ENCODE data around the gene RAET1G. TPM values are rescaled to one million over a fixed set of nuclear protein-coding genes. Genes with fewer than 3 reads are reported as not detected.

The RAET1G gene
- total RNA-seq, 1 experiment from 2014 or later, result 1.5 TPM

DNA sequence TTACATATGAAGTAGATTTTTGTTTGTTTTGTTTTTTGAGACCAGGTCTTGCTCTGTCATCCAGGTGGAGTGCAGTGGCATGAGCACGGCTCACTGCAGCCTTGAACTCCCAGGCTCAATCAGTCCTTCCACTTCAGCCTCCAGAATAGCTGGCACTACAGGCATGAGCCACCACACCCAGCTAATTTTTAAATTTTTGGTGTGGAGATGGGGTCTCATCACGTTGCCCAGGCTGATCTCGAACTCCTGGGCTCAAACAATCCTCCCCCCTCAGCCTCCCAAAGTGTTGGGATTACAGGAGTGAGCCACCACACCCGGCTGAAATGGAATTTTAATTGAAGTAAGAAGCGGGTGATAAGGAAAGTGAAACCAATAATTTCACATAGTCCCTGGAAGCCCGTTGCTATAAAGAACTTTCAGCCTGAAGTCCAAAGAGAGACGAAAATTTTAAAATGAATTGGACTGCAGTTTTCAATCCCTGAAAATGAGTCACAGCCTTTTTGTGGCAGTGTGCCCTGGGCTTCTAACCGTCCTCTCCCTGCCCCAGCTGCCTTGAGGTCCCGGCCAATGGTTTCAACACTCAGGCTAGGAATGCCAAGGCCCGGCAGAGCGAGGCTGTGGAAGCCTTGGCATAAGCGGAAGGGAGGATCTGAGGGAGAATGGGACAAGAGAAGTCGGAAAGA, 25.8 kb downstream of the RAET1G start:
- H3K27ac ChIP-seq (ENCODE audit: low read length), result peak overlapping the region; percentile 86
- ATAC-seq (peak; percentile 71), DNase-seq (peak; percentile 83)
- H3K4me2 ChIP-seq (ENCODE audit: low read length), result peak overlapping the region; percentile 79
- no peaks in the 10 kb centered on the region for H3K27me3 ChIP-seq (ENCODE audit: low read length)
- H2AFZ ChIP-seq (ENCODE audit: low read length), result peak overlapping the region; percentile 71
- no peaks in the 10 kb centered on the region for H3F3A ChIP-seq (ENCODE audit: low read length, unreplicated experiment)
- ChIA-PET CTCF (no interaction called here), POLR2A (ENCODE audit: unreplicated experiment) (no interaction called here)
- intact Hi-C loops (cut with micrococcal nuclease), result no loop called here
- H3K9me3 ChIP-seq (ENCODE audit: low read length), result no peaks in the 10 kb centered on the region
- peak overlapping the region; percentile 34; the same call in 1 of the 2 replicates for H3K9ac ChIP-seq (ENCODE audit: low read length)
- no peaks in the 10 kb centered on the region for H3K9me2 ChIP-seq (replicated peaks; ENCODE audit: low read length)
- H4K20me1 ChIP-seq (ENCODE audit: low read length), result no peaks in the 10 kb centered on the region
- BruUV-seq (replicated peaks), result no TSS peak
- H3K36me3 ChIP-seq (ENCODE audit: low read depth, low read length), result no peaks in the 10 kb centered on the region
- H3K4me3 ChIP-seq (ENCODE audit: low read length), result peak overlapping the region; percentile 57; the same call in 1 of the 2 replicates
- H3K79me2 ChIP-seq (ENCODE audit: low read length), result no peaks in the 10 kb centered on the region
- peaks cover 36% of the 10 kb centered on the region for H3K4me1 ChIP-seq (ENCODE audit: insufficient read depth, low read length)
- TF ChIP-seq EZH2phosphoT487 (IDR thresholded peaks at IDR 0.05; ENCODE audit: borderline replicate concordance, low read length), result no peak
- TF ChIP-seq EZH2 (IDR thresholded peaks at IDR 0.05; ENCODE audit: low read length, unreplicated experiment), result no peak
- TF ChIP-seq, protein P1, sequence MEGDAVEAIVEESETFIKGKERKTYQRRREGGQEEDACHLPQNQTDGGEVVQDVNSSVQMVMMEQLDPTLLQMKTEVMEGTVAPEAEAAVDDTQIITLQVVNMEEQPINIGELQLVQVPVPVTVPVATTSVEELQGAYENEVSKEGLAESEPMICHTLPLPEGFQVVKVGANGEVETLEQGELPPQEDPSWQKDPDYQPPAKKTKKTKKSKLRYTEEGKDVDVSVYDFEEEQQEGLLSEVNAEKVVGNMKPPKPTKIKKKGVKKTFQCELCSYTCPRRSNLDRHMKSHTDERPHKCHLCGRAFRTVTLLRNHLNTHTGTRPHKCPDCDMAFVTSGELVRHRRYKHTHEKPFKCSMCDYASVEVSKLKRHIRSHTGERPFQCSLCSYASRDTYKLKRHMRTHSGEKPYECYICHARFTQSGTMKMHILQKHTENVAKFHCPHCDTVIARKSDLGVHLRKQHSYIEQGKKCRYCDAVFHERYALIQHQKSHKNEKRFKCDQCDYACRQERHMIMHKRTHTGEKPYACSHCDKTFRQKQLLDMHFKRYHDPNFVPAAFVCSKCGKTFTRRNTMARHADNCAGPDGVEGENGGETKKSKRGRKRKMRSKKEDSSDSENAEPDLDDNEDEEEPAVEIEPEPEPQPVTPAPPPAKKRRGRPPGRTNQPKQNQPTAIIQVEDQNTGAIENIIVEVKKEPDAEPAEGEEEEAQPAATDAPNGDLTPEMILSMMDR (conservative IDR thresholded peaks at IDR 0.05; ENCODE audit: low read depth, low read length), result no peak

DNA sequence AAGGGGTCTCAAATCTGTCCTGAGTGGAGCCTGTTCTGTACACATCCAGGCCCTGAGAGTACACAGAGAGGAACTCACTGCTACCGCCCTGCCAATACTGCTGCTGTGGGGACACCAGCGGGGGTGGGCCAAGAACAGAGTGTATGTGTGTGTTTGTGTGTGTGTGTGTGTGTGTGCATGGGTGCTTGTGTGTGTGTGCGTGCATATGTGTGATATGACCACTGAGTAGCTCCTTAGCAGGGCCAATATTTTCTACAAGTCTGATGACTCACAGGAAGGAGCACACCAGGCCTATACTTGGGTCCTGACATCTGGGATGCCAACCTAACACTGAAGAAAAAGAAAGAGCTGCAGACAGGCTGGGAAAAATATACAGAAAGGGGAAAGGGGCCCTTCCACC, 26.4 kb downstream of the RAET1G start:
- H4K20me1 ChIP-seq (ENCODE audit: low read length), result no peaks in the 10 kb centered on the region
- peak; percentile 18; the same call in 1 of the 2 replicates for ATAC-seq
- ChIA-PET CTCF (no interaction called here), POLR2A (ENCODE audit: unreplicated experiment) (no interaction called here)
- intact Hi-C loops (cut with micrococcal nuclease), result no loop called here
- no peaks in the 10 kb centered on the region for H3K36me3 ChIP-seq (ENCODE audit: low read depth, low read length)
- no peak overlapping the region for H2AFZ ChIP-seq (ENCODE audit: low read length)
- H3K9me3 ChIP-seq (ENCODE audit: low read length), result no peaks in the 10 kb centered on the region
- H3F3A ChIP-seq (ENCODE audit: low read length, unreplicated experiment), result no peaks in the 10 kb centered on the region
- no peaks in the 10 kb centered on the region for H3K79me2 ChIP-seq (ENCODE audit: low read length)
- no TSS peak for BruUV-seq (replicated peaks)
- no peak overlapping the region for H3K4me3 ChIP-seq (ENCODE audit: low read length)
- TF ChIP-seq EZH2 (IDR thresholded peaks at IDR 0.05; ENCODE audit: low read length, unreplicated experiment) (no peak), EZH2phosphoT487 (IDR thresholded peaks at IDR 0.05; ENCODE audit: borderline replicate concordance, low read length) (no peak)
- TF ChIP-seq, protein P1 (conservative IDR thresholded peaks at IDR 0.05; ENCODE audit: low read depth, low read length), result no peak
- DNase-seq, result peak; percentile 20
- peak overlapping the region; percentile 79 for H3K4me2 ChIP-seq (ENCODE audit: low read length)
- H3K9me2 ChIP-seq (replicated peaks; ENCODE audit: low read length), result no peaks in the 10 kb centered on the region
- peak overlapping the region; percentile 8; the same call in 1 of the 2 replicates for H3K9ac ChIP-seq (ENCODE audit: low read length)
- H3K27ac ChIP-seq (ENCODE audit: low read length), result peak overlapping the region; percentile 86
- H3K27me3 ChIP-seq (ENCODE audit: low read length), result no peaks in the 10 kb centered on the region
- peaks cover 36% of the 10 kb centered on the region for H3K4me1 ChIP-seq (ENCODE audit: insufficient read depth, low read length)

DNA sequence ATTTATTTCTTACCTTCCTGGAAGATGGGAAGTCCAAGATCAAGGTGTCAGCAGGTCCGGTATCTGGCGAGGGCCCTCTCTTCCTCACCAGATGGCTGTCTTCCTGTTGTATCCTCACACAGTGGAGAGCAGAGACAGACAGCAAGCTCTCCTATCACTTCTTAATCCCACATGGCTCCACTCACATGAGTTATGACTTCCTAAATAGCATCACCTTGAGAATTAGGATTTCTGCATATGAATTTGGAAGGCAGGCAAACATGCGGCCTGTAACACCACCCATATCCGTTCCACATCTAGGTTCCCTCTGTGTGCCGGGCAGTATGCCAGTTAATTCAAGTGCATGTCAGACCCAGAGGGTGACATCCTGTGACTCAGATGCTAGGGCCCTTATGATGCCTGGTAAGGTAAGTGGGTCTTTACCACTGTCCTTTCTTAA, 27.1 kb downstream of the RAET1G start:
- Histone ChIP-seq H4K20me1 (ENCODE audit: low read length) (no peaks in the 10 kb centered on the region), H3F3A (ENCODE audit: low read length, unreplicated experiment) (no peaks in the 10 kb centered on the region), H2AFZ (ENCODE audit: low read length) (peak overlapping the region; percentile 46), H3K9ac (ENCODE audit: low read length) (peak overlapping the region; percentile 46; the same call in 1 of the 2 replicates), H3K4me3 (ENCODE audit: low read length) (peak overlapping the region; percentile 27; the same call in 1 of the 2 replicates), H3K27ac (ENCODE audit: low read length) (peak overlapping the region; percentile 86), H3K79me2 (ENCODE audit: low read length) (no peaks in the 10 kb centered on the region), H3K9me3 (ENCODE audit: low read length) (no peaks in the 10 kb centered on the region), H3K4me2 (ENCODE audit: low read length) (peak overlapping the region; percentile 79), H3K4me1 (ENCODE audit: insufficient read depth, low read length) (peaks cover 41% of the 10 kb centered on the region), H3K9me2 (replicated peaks; ENCODE audit: low read length) (no peaks in the 10 kb centered on the region), H3K27me3 (ENCODE audit: low read length) (no peaks in the 10 kb centered on the region), H3K36me3 (ENCODE audit: low read depth, low read length) (no peaks in the 10 kb centered on the region)
- intact Hi-C loops (cut with micrococcal nuclease), result no loop called here
- peak; percentile 68 for ATAC-seq
- DNase-seq, result peak; percentile 90
- TF ChIP-seq EZH2 (IDR thresholded peaks at IDR 0.05; ENCODE audit: low read length, unreplicated experiment), result no peak
- no peak for TF ChIP-seq EZH2phosphoT487 (IDR thresholded peaks at IDR 0.05; ENCODE audit: borderline replicate concordance, low read length)
- TF ChIP-seq, protein P1 (conservative IDR thresholded peaks at IDR 0.05; ENCODE audit: low read depth, low read length), result no peak
- BruUV-seq (replicated peaks), result no TSS peak
- ChIA-PET POLR2A (ENCODE audit: unreplicated experiment) (no interaction called here), CTCF (no interaction called here)

All from PC-3 (cell line).